ENCODE measurements around the gene CDC42BPG. TPM values are rescaled to one million over a fixed set of nuclear protein-coding genes. Genes with fewer than 3 reads are reported as not detected.

Gene CDC42BPG
- total RNA-seq (10 to 100 TPM; 18.0 to 25.9 TPM), polyA plus RNA-seq (ENCODE audit: insufficient read length in 6 of 6) (10 to 100 TPM in 1 of 6 donors, 1 to 10 TPM in 5; 6.8 to 10.3 (median 8.6) TPM)
- long read RNA-seq, donor 1 = 0 reads
- long read RNA-seq, donor 2 = 0 reads
- long read RNA-seq, donor 3 = 0 reads
- long read RNA-seq, donor 4, partial matches to known transcripts = 0 of 3 reads
- long read RNA-seq, donor 4, other reads (novel, unspliced or antisense) = 3 of 3 reads
- long read RNA-seq, donor 5 = 0 reads
- long read RNA-seq, donor 6 = 0 reads
- long read RNA-seq, donor 7 = 0 reads
- long read RNA-seq, donor 8 = 0 reads
- long read RNA-seq, donor 9 = 0 reads
- long read RNA-seq, donor 10 = 0 reads
- long read RNA-seq, donor 11 = 0 reads
- long read RNA-seq, donor 12 = 0 reads

GRCh38 chr11:64844330-64845128 lies at the start of gene CDC42BPG:
TSS of gene CDC42BPG (minus strand) at chr11:64844653. CDS start at chr11:64844569, 84 bp downstream.
- peaks cover 0 to under 1% of the 10 kb centered on the region in 2 donors for H3K36me3 ChIP-seq
- no peaks in the 10 kb centered on the region for H3K27me3 ChIP-seq
- ATAC-seq (peak; percentile 72), DNase-seq (peak; percentile 65 to 95 (median 76))
- H3K4me1 ChIP-seq = peaks cover 13 to 53% of the 10 kb centered on the region in 2 donors
- peak within 1 kb of the TSS; percentile 65 to 66 for H3K27ac ChIP-seq
- H3K4me3 ChIP-seq = peak within 1 kb of the TSS; percentile 38 to 54
- peak; percentile 60 to 72 for TF ChIP-seq CTCF (IDR thresholded peaks at IDR 0.05)
- intact Hi-C loops (cut with DNase I) = loop anchor here (5.0 to 10.0 kb wide), 3 partner anchors 48 to 180 kb away; partner anchors contain the start of gene SNX15 (in 1 of the 2)
- H3K9me3 ChIP-seq = no peaks in the 10 kb centered on the region

- no peak overlapping the region for H3K4me3 ChIP-seq
- peak; percentile 6 for ATAC-seq
Observed at GRCh38 chr11:64893194-64894069, 49.0 kb upstream of the CDC42BPG start.

GRCh38 chr11:64892838-64893193 lies 48.4 kb upstream of the CDC42BPG start:
- no peak for ATAC-seq
- Histone ChIP-seq H3K4me3 (no peak overlapping the region), H3K9me3 (no peaks in the 10 kb centered on the region), H3K36me3 (peaks cover 0 to 31% of the 10 kb centered on the region in 2 donors), H3K27ac (no peak overlapping the region), H3K4me1 (peaks cover 0 to 26% of the 10 kb centered on the region in 2 donors), H3K27me3 (no peaks in the 10 kb centered on the region)
- no peak for DNase-seq
- intact Hi-C loops (cut with DNase I) = loop anchor here (5.0 to 10.0 kb wide), 2 partner anchors 46 to 48 kb away; partner anchors contain the start of gene CDC42BPG (in 1 of the 2)
- no peak for TF ChIP-seq CTCF (IDR thresholded peaks at IDR 0.05)

More at GRCh38 chr11:64893194-64894069, 49.0 kb upstream of the CDC42BPG start:
- no peak for TF ChIP-seq CTCF (IDR thresholded peaks at IDR 0.05)
- DNase-seq = no peak
- Histone ChIP-seq H3K27me3 (no peaks in the 10 kb centered on the region), H3K9me3 (no peaks in the 10 kb centered on the region), H3K36me3 (peaks cover 0 to 37% of the 10 kb centered on the region in 2 donors), H3K4me1 (peaks cover 0 to 20% of the 10 kb centered on the region in 2 donors), H3K27ac (no peak overlapping the region)
- intact Hi-C loops (cut with DNase I) = loop anchor here (5.0 to 10.0 kb wide), 2 partner anchors 46 to 49 kb away; partner anchors contain the start of gene CDC42BPG (in 1 of the 2)

- H3K4me3 ChIP-seq = no peak overlapping the region
- peaks cover 0 to 27% of the 10 kb centered on the region in 2 donors for H3K36me3 ChIP-seq
- no peak overlapping the region for H3K27ac ChIP-seq
- DNase-seq (no peak), ATAC-seq (no peak)
- TF ChIP-seq CTCF (IDR thresholded peaks at IDR 0.05) = no peak
- intact Hi-C loops (cut with DNase I) = loop anchor here (5.0 to 10.0 kb wide), 2 partner anchors 45 to 48 kb away; partner anchors contain the start of gene CDC42BPG (in 1 of the 2)
- no peaks in the 10 kb centered on the region for H3K27me3 ChIP-seq
- H3K9me3 ChIP-seq = no peaks in the 10 kb centered on the region
- H3K4me1 ChIP-seq = peaks cover 0 to 30% of the 10 kb centered on the region in 2 donors
Observed at GRCh38 chr11:64892411-64892831, 48.0 kb upstream of the CDC42BPG start.
